ENCODE measurements around the gene CYP26B1.

CYP26B1 gene

DNA sequence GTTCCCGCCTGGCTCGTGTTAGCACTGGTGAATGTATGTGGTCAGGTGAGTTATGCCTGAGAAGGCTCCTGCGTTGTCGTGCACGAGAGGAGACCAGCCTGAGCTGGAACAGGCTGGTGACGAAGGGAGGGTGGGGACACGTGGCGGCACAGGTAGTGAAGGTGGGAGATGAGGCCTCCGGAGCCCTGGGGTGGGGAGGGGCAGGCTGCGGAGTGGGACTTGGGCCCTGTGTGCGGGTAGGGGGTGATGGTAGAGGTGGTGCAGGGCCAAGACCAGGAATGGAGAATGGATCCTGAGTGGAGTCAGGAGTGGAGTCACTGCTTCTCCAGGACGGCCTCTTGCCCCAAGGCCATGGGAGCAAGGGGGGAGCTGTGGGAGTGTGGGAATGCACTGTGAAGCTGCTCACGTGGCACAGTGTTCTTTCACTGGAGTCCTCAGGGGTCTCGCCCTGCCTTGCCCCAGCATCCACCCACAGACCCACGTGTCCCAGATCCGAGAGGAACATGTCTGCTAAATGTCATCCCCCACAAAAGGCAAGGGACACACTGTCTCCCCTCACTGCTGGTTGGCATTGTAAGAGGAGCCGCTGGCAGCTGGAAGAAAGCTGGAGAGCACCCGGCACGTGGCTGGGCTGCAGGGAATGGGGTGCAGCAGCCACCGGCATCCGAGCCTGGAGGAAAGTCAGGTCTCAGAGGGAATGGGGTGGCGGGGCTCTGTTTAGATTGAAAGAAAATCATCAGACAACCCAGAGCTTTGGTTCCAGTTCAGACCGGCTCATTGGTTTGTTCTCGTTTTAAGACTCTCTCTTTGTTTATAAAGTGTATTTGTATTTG, 63.7 kb downstream of the CYP26B1 start:
- TF ChIP-seq CTCF (IDR thresholded peaks at IDR 0.05; ENCODE audit: low read depth, low read length): no peak
- no peaks in the 10 kb centered on the region for H3K36me3 ChIP-seq
- H3K4me1 ChIP-seq: no peaks in the 10 kb centered on the region
- DNase-seq: no peak
- H3K4me3 ChIP-seq (ENCODE audit: low read depth, low read length): no peak overlapping the region
- no peaks in the 10 kb centered on the region for H3K27me3 ChIP-seq
- no peaks in the 10 kb centered on the region for H3K9me3 ChIP-seq

GRCh38 chr2:72082887-72083286, 64.8 kb downstream of the CYP26B1 start:
- Histone ChIP-seq H3K36me3 (no peaks in the 10 kb centered on the region), H3K27me3 (no peaks in the 10 kb centered on the region), H3K4me1 (no peaks in the 10 kb centered on the region), H3K9me3 (no peaks in the 10 kb centered on the region), H3K4me3 (ENCODE audit: low read depth, low read length) (no peak overlapping the region)
- no peak for TF ChIP-seq CTCF (IDR thresholded peaks at IDR 0.05; ENCODE audit: low read depth, low read length)
- DNase-seq: no peak

DNA sequence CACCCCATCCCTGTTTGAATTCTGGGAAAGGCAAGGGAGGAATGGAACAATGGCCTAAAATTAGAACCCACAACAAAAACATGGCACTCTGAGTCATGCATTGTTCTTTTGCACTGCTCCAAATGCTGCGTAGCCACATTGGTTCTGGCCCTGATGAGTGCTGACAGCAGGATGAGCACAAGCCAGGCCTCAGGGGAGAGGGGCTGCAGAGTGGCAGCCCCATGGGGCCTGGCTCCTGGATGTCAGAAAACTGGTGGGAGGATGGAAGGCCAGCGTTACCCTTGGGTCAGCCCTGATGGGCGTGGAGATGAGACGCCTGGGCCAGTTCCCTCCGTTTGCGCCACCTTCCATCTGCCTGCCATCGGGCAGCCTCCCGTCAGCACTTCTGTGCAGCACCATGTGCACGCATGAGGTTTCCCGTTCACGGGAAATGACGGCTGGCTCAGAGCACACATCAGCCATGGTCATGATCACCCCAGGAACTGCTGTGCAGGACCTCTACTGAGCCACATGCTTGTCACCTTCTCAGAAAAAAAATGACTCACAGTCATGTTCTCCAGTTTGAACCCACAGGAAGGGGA, 65.6 kb downstream of the CYP26B1 start:
- Histone ChIP-seq H3K4me1 (no peaks in the 10 kb centered on the region), H3K27me3 (no peaks in the 10 kb centered on the region), H3K4me3 (ENCODE audit: low read depth, low read length) (no peak overlapping the region), H3K36me3 (no peaks in the 10 kb centered on the region), H3K9me3 (no peaks in the 10 kb centered on the region)
- no peak for DNase-seq
- TF ChIP-seq CTCF (IDR thresholded peaks at IDR 0.05; ENCODE audit: low read depth, low read length): no peak

DNA sequence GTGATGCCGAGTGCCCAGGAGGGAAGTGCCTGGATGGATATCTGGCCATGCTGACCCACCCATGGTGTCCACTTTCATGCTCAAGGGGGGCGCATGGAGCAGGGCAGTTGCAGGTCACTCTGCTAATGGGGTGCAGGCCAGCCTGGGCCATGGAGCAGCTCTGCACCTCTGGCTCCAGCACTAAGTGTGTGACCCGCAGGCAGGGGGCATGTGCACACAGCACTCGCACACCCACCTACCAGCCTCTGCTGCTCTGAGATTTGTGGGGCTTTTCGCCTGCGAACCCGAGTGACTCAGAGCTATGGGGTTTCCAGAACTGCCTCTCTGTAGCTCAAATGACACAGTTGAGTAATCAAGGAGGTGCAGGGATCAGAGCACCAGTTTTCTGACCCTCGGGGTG, 66.2 kb downstream of the CYP26B1 start:
- DNase-seq: no peak
- Histone ChIP-seq H3K4me3 (ENCODE audit: low read depth, low read length) (no peak overlapping the region), H3K27me3 (no peaks in the 10 kb centered on the region), H3K9me3 (no peaks in the 10 kb centered on the region), H3K36me3 (no peaks in the 10 kb centered on the region), H3K4me1 (no peaks in the 10 kb centered on the region)
- TF ChIP-seq CTCF (IDR thresholded peaks at IDR 0.05; ENCODE audit: low read depth, low read length): no peak

GRCh38 chr2:72080286-72081145, 67.1 kb downstream of the CYP26B1 start:
- Histone ChIP-seq H3K9me3 (no peaks in the 10 kb centered on the region), H3K27me3 (no peaks in the 10 kb centered on the region), H3K36me3 (no peaks in the 10 kb centered on the region), H3K4me3 (ENCODE audit: low read depth, low read length) (no peak overlapping the region), H3K4me1 (no peaks in the 10 kb centered on the region)
- DNase-seq: no peak
- TF ChIP-seq CTCF (IDR thresholded peaks at IDR 0.05; ENCODE audit: low read depth, low read length): no peak

All from BE2C (cell line).